ENCODE results near the gene HORMAD2.

HORMAD2 gene

GRCh38 chr22:30121960-30122359 lies 41.7 kb downstream of the HORMAD2 start:
- CTCF ChIA-PET = no interaction called here
- peak; percentile 40 for DNase-seq (ENCODE audit: extremely low spot score)
- TF ChIP-seq NFRKB (IDR thresholded peaks at IDR 0.05) = no peak
- TF ChIP-seq, protein P1, sequence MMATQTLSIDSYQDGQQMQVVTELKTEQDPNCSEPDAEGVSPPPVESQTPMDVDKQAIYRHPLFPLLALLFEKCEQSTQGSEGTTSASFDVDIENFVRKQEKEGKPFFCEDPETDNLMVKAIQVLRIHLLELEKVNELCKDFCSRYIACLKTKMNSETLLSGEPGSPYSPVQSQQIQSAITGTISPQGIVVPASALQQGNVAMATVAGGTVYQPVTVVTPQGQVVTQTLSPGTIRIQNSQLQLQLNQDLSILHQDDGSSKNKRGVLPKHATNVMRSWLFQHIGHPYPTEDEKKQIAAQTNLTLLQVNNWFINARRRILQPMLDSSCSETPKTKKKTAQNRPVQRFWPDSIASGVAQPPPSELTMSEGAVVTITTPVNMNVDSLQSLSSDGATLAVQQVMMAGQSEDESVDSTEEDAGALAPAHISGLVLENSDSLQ (IDR thresholded peaks at IDR 0.05) = peak; percentile 88
- POLR2A ChIA-PET = no interaction called here

- POLR2A ChIA-PET = no interaction called here
- TF ChIP-seq TARDBP (IDR thresholded peaks at IDR 0.05) (no peak), SUZ12 (IDR thresholded peaks at IDR 0.05) (no peak), SP1 (IDR thresholded peaks at IDR 0.05) (no peak), FOXM1 (IDR thresholded peaks at IDR 0.05; ENCODE audit: borderline replicate concordance) (no peak), BHLHE40 (IDR thresholded peaks at IDR 0.05; ENCODE audit: borderline replicate concordance) (no peak), L3MBTL2 (conservative IDR thresholded peaks at IDR 0.05) (no peak), ZNF384 (IDR thresholded peaks at IDR 0.05) (no peak), NFRKB (IDR thresholded peaks at IDR 0.05) (no peak), LEF1 (IDR thresholded peaks at IDR 0.05; ENCODE audit: borderline replicate concordance) (no peak)
- TF ChIP-seq, protein P1 (IDR thresholded peaks at IDR 0.05) = no peak
- CTCF ChIA-PET = no interaction called here
- no peak for DNase-seq (ENCODE audit: extremely low spot score)
These were observed 43.2 kb downstream of the HORMAD2 start for GRCh38 chr22:30123463-30123862.

DNA sequence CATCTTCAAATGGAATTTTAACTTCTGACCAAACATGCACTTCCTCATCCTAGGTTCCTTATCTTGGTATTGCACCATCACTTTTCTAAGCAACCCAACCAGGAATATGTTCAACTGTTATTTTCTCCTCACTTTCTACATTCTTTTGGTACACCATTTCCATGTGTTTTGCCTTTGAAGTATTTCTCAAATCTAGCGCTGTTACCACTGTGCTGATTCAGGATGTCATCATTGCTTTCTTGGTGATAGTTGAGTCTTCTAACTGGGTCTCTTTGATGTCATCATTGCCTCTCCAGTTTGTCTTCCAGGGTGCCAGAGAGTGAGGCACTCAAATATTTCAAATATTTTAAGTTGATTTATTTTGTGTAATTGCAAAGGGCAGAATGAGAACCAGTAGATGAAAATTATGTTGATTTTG lies 47.5 kb downstream of the HORMAD2 start:
- no peak for DNase-seq (ENCODE audit: extremely low spot score)
- POLR2A ChIA-PET = no interaction called here

DNA sequence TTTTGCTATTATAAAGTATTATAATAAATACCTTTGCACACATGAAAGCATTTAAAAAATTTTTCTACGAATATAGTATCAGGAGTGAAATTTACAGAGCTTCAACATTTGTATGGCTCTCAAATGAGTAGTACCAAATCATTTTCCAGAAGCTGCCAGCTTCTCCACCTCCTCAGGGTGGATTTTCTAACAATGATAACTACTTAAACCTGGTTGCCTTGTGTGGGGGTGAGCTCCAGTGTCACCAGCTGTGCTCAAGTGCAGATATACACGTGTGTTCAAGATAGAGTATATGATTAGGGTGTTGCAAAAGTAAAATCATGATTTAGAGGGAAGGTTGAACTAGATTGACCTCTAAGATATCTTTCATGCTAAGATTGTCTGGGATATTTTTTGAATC lies 48.2 kb downstream of the HORMAD2 start:
- no peak for TF ChIP-seq LEF1 (IDR thresholded peaks at IDR 0.05; ENCODE audit: borderline replicate concordance)
- TF ChIP-seq, protein P1 (IDR thresholded peaks at IDR 0.05) = no peak
- TF ChIP-seq FOXK2 (IDR thresholded peaks at IDR 0.05) = no peak
- no peak for TF ChIP-seq ELF4 (IDR thresholded peaks at IDR 0.05)
- no peak for TF ChIP-seq NFRKB (IDR thresholded peaks at IDR 0.05)
- TF ChIP-seq FOXM1 (IDR thresholded peaks at IDR 0.05; ENCODE audit: borderline replicate concordance) = no peak
- no peak for TF ChIP-seq SP1 (IDR thresholded peaks at IDR 0.05)
- no peak for TF ChIP-seq BHLHE40 (IDR thresholded peaks at IDR 0.05; ENCODE audit: borderline replicate concordance)
- no peak for DNase-seq (ENCODE audit: extremely low spot score)
- ChIA-PET POLR2A (no interaction called here), CTCF (interaction anchor here (1.1 kb wide), 1 partner anchor 135 kb away, joined by 3 read pairs; no protein-coding TSS in a partner anchor)

More for the DNA sequence above, 47.5 kb downstream of the HORMAD2 start:
- TF ChIP-seq HDGF (IDR thresholded peaks at IDR 0.05; ENCODE audit: borderline replicate concordance) (no peak), SUZ12 (IDR thresholded peaks at IDR 0.05) (no peak), LEF1 (IDR thresholded peaks at IDR 0.05; ENCODE audit: borderline replicate concordance) (no peak), SP1 (IDR thresholded peaks at IDR 0.05) (no peak), TARDBP (IDR thresholded peaks at IDR 0.05) (no peak), BHLHE40 (IDR thresholded peaks at IDR 0.05; ENCODE audit: borderline replicate concordance) (no peak), FOXM1 (IDR thresholded peaks at IDR 0.05; ENCODE audit: borderline replicate concordance) (no peak), FOXA1 (IDR thresholded peaks at IDR 0.05) (no peak), FOXK2 (IDR thresholded peaks at IDR 0.05) (no peak), L3MBTL2 (conservative IDR thresholded peaks at IDR 0.05) (no peak), ARNT (IDR thresholded peaks at IDR 0.05) (no peak), ZNF384 (IDR thresholded peaks at IDR 0.05) (no peak), ELF4 (IDR thresholded peaks at IDR 0.05) (no peak), NFRKB (IDR thresholded peaks at IDR 0.05) (no peak), CTBP1 (IDR thresholded peaks at IDR 0.05; ENCODE audit: borderline replicate concordance) (no peak)
- TF ChIP-seq, protein P1 (IDR thresholded peaks at IDR 0.05) = no peak
- CTCF ChIA-PET = no interaction called here

GRCh38 chr22:30129636-30130035 lies 49.4 kb downstream of the HORMAD2 start:
- TF ChIP-seq, protein P1 (IDR thresholded peaks at IDR 0.05) = no peak
- TF ChIP-seq TARDBP (IDR thresholded peaks at IDR 0.05) (no peak), ELF4 (IDR thresholded peaks at IDR 0.05) (no peak), BHLHE40 (IDR thresholded peaks at IDR 0.05; ENCODE audit: borderline replicate concordance) (no peak), HDGF (IDR thresholded peaks at IDR 0.05; ENCODE audit: borderline replicate concordance) (no peak)
- ChIA-PET POLR2A (no interaction called here), CTCF (no interaction called here)
- DNase-seq (ENCODE audit: extremely low spot score) = no peak

DNA sequence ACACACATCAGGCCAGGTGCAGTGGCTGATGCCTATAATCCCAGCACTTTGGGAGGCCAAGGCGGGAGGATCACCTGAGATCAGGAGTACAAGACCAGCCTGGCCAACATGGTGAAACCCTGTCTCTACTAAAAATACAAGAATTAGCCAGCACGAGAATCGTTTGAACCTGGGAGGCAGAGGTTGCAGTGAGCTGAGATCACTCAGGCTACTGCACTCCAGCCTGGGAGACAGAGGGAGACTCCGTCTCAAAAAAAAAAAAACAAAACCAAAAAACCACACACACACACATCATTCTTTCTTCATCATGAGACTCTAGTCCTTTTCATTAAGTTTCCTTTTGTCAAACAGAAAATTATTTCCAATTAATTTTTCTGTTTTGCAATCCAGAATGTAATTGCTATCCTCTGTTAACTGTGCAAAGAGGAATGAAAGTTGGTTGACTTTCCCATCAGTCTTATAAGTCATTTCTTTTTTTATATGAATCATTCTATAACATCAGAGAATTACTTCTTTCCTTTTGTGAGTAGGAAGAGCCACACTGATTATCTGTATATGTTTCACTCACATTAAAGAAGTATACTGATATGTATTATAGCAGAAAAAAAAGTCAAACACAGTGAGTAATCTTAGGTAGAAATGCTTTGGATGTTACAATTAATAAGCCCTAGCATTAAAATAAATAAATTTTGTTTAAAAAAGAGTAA lies 52.2 kb downstream of the HORMAD2 start:
- CTCF ChIA-PET = no interaction called here
- DNase-seq (ENCODE audit: extremely low spot score) = no peak
- POLR2A ChIA-PET = no interaction called here
- TF ChIP-seq CTBP1 (IDR thresholded peaks at IDR 0.05; ENCODE audit: borderline replicate concordance) (no peak), SP1 (IDR thresholded peaks at IDR 0.05) (no peak), LEF1 (IDR thresholded peaks at IDR 0.05; ENCODE audit: borderline replicate concordance) (no peak), BHLHE40 (IDR thresholded peaks at IDR 0.05; ENCODE audit: borderline replicate concordance) (no peak), ELF4 (IDR thresholded peaks at IDR 0.05) (no peak), L3MBTL2 (conservative IDR thresholded peaks at IDR 0.05) (no peak), FOXM1 (IDR thresholded peaks at IDR 0.05; ENCODE audit: borderline replicate concordance) (no peak), NFRKB (IDR thresholded peaks at IDR 0.05) (no peak), FOXA1 (IDR thresholded peaks at IDR 0.05) (no peak), HDGF (IDR thresholded peaks at IDR 0.05; ENCODE audit: borderline replicate concordance) (no peak), FOXK2 (IDR thresholded peaks at IDR 0.05) (no peak), ARNT (IDR thresholded peaks at IDR 0.05) (no peak), SUZ12 (IDR thresholded peaks at IDR 0.05) (no peak), TARDBP (IDR thresholded peaks at IDR 0.05) (no peak), ZNF384 (IDR thresholded peaks at IDR 0.05) (no peak)
- TF ChIP-seq, protein P1 (IDR thresholded peaks at IDR 0.05) = no peak
